K562 (cell line): ENCODE results near the gene KLF1. TPM values are rescaled to one million over a fixed set of nuclear protein-coding genes. Genes with fewer than 3 reads are reported as not detected.

Source experiments
- CHD2 ChIP-seq: IDR thresholded peaks from 2 replicates; pipeline ENCODE4 v1.6.1; 2011; ENCODE audit warnings: low read depth, low read length
- DACH1 ChIP-seq: fragments of 450-650 bp; IDR thresholded peaks from 2 replicates; pipeline ENCODE4 v1.6.1; 2018; ENCODE audit not compliant: partially characterized antibody
- ESRRA ChIP-seq: fragments of 450-650 bp; IDR thresholded peaks from 2 replicates; pipeline ENCODE4 v1.6.1; 2014; ENCODE audit warnings: low read depth, mild to moderate bottlenecking, moderate library complexity, borderline replicate concordance
- HMGN3 ChIP-seq: IDR thresholded peaks from 2 replicates; pipeline ENCODE4 v1.6.1; 2011; ENCODE audit warnings: borderline replicate concordance, low read depth, mild to moderate bottlenecking, mixed read lengths, low read length; ENCODE audit not compliant: insufficient read length; ENCODE audit errors: extremely low read depth
- PBX2 ChIP-seq, 2 experiments: IDR thresholded peaks in 1 of 2; conservative IDR thresholded peaks in 1 of 2; 2 replicates each; pipeline ENCODE4 v1.6.1; 2016; ENCODE audit warnings: low read depth in 2 of 2, mild to moderate bottlenecking in 1 of 2, missing compliant biosample characterization in 1 of 2, missing genetic modification characterization in 1 of 2, moderate library complexity in 1 of 2
- RBM17 ChIP-seq: fragments of 200-400 bp; formaldehyde crosslinking; IDR thresholded peaks from 2 replicates; pipeline ENCODE4 v1.6.1; 2017; ENCODE audit warnings: low read depth, mild to moderate bottlenecking, low read length, borderline replicate concordance
- SMARCE1 ChIP-seq: fragments of 450-650 bp; IDR thresholded peaks from 2 replicates; pipeline ENCODE4 v1.7.1; 2016; ENCODE audit warnings: mild to moderate bottlenecking
- SNRNP70 ChIP-seq: fragments of 200-400 bp; formaldehyde crosslinking; optimal IDR thresholded peaks from 2 replicates; pipeline ENCODE3; 2017; ENCODE audit warnings: low read depth, low read length
- SRF ChIP-seq, 2 experiments: fragments of 250-450, 450-650 bp in 1 of 2; sonication (Bioruptor Pico) in 1 of 2; sonication (generic) in 1 of 2; formaldehyde crosslinking; IDR thresholded peaks; 2 replicates each; pipeline versions ENCODE4 v1.5.0 to v1.5.1; 2020 to 2022; ENCODE audit warnings: mild to moderate bottlenecking in 1 of 2, missing genetic modification reagents in 1 of 2
- TAF15 ChIP-seq: fragments of 200-400 bp; formaldehyde crosslinking; IDR thresholded peaks from 2 replicates; pipeline ENCODE4 v1.6.1; 2017; ENCODE audit warnings: mild to moderate bottlenecking, low read depth, low read length, moderate library complexity
- TBP ChIP-seq: optimal IDR thresholded peaks from 2 replicates; pipeline ENCODE3; 2011; ENCODE audit warnings: low read depth, low read length, improper control_type of control experiment
- XRCC5 ChIP-seq: fragments of 200-400 bp; formaldehyde crosslinking; IDR thresholded peaks from 2 replicates; pipeline ENCODE4 v1.6.1; 2017; ENCODE audit warnings: low read depth, mild to moderate bottlenecking, low read length
- ZBTB49 ChIP-seq: sonication (generic); formaldehyde crosslinking; IDR thresholded peaks from 2 replicates; pipeline ENCODE4 v1.8.0; 2022; ENCODE audit warnings: missing genetic modification reagents, mild to moderate bottlenecking, borderline replicate concordance
- ZBTB7A ChIP-seq: IDR thresholded peaks from 2 replicates; pipeline ENCODE4 v1.6.1; 2011; ENCODE audit warnings: low read depth, mild to moderate bottlenecking, low read length, moderate library complexity, borderline replicate concordance; ENCODE audit not compliant: control insufficient read depth
- ZNF146 ChIP-seq: IDR thresholded peaks from one replicate; pipeline ENCODE4 v1.6.1; 2018; ENCODE audit warnings: missing compliant biosample characterization; ENCODE audit not compliant: unreplicated experiment
- ZNF449 ChIP-seq: fragments of 250-450 bp; sonication (Bioruptor Pico); IDR thresholded peaks from 2 replicates; pipeline ENCODE4 v1.8.0; 2022; ENCODE audit warnings: moderate library complexity, mild to moderate bottlenecking, inconsistent platforms
- polyA plus RNA-seq, 8 experiments: library from polyadenylated mRNA; depleted of rRNA in 4 of 8; stranded (reverse) in 5 of 8; unstranded in 3 of 8; fragments of >200 nt; fragmentation: Nextera tagmentation in 2 of 8; fragmentation: Illumina TruSeq in 1 of 8; extraction: Ambion mirVana in 2 of 8; extraction: Trizol in 1 of 8; gene quantifications; 2 replicates each; pipeline versions ENCODE4 v1.2.1 to v1.2.3, GENCODE V29; 2011 to 2014; ENCODE audit warnings: inconsistent platforms in 1 of 8, missing spikeins in 1 of 8
- total RNA-seq, 7 experiments: library from RNA; depleted of rRNA in 6 of 7; stranded (reverse); fragments of >200 nt in 6 of 7; fragmentation: Illumina TruSeq in 2 of 7; extraction: Trizol in 2 of 7; gene quantifications; 2 replicates each; pipeline versions ENCODE4 v1.2.1 to v1.2.3, GENCODE V29; 2011 to 2021; ENCODE audit warnings: low replicate concordance in 1 of 7

The KLF1 gene
- total and polyA plus RNA-seq, 9 of the 15 experiments (the other 6 are each of a cell fraction or from before 2014, with no cell fraction given): 8.4 to 163 (median 47.3) TPM

- TF ChIP-seq HMGN3: peak; percentile 89
- no peak for TF ChIP-seq DACH1
- no peak for TF ChIP-seq ZBTB49 (CRISPR knock-in tag)
- TF ChIP-seq TAF15: no peak
- no peak for TF ChIP-seq RBM17
- peak; percentile 42; the same call in 1 of the 2 replicates for TF ChIP-seq ZBTB7A
- TF ChIP-seq SRF (CRISPR knock-in tag; IDR thresholded peaks at IDR 0.05): no peak
- TF ChIP-seq ESRRA: peak; percentile 10; the same call in 1 of the 2 replicates
- TF ChIP-seq XRCC5: no peak
- TF ChIP-seq PBX2 (CRISPR knock-in tag; IDR thresholded peaks at IDR 0.05; ENCODE audit: low read depth): no peak
- no peak for TF ChIP-seq PBX2 (tag; conservative IDR thresholded peaks at IDR 0.05; ENCODE audit: low read depth)
- no peak for TF ChIP-seq ZNF449 (CRISPR knock-in tag)
- no peak for TF ChIP-seq CHD2
- TF ChIP-seq ZNF146 (CRISPR knock-in tag): no peak
- TF ChIP-seq SNRNP70: no peak
- TF ChIP-seq TBP: peak; percentile 77
- TF ChIP-seq SMARCE1: peak; percentile 38; the same call in 1 of the 2 replicates
Measured at GRCh38 chr19:12884926-12885748, 1.9 kb downstream of the KLF1 start (continued).
